Measurements from ENCODE around the gene STYXL1.
"Not testable (repeated sequence)": the region's sequence is repeated elsewhere in the genome, so short reads cannot be mapped to it uniquely, and the experiment has no call there.

The STYXL1 gene

DNA sequence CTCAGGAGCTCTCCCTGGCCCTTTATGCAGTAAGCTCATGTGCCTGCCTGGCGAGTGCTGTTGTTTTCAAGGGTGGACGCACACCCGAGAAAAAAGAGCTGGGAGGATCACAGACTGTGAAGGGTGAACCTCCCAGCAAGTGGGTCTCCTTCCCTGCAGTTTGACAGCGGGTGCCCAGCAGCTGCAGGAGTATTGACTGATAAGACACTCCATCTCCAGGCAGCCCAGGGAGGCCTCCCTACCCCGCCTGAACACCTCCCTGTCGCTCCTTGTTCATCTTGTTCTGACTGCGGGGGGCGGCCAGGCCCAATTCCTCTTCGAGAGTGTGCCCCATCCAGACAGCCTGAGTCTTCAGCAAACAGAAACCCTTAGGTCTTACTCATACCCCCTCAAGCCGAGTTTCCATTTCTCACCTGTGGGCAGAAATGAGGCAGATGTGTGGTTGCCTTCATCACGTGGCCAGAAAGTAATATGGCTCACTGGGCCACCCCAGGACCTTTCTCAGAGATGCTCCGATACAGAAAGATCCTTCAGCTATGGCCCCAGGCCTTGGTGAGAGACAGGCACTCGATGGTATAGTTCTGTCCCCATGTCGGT is 17.3 kb upstream of the STYXL1 start:
- no peak for DNase-seq

DNA sequence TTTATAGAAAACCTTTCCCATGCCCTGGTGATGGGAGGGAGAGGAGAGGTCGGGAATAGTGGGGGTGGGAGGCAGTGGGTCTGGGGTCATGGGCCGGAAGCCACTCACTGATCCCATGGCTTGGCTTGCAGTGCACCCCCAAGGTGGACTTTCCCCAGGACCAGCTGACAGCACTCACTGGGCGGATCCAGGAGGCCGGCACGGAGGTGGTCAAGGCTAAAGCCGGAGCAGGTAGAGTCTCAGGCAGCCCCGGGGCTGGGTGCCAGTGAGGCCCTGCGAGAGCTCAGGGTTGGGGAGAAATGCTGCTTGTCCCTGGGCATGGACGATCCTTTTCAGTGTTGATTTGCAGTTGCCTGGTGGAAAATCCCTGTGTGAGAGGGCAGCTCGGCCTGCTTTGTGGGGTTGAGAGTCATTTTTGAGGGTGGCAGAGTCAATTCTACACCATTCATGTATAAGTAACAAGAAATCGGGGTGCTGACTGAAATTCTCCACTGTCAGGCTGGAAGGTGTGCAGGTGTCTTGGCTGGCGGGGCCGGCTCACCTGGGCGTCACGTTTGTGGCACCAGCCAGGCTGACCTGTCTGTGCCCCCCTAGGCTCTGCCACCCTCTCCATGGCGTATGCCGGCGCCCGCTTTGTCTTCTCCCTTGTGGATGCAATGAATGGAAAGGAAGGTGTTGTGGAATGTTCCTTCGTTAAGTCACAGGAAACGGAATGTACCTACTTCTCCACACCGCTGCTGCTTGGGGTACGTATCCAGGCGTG is 16.6 kb upstream of the STYXL1 start:
- no peak for DNase-seq

DNA sequence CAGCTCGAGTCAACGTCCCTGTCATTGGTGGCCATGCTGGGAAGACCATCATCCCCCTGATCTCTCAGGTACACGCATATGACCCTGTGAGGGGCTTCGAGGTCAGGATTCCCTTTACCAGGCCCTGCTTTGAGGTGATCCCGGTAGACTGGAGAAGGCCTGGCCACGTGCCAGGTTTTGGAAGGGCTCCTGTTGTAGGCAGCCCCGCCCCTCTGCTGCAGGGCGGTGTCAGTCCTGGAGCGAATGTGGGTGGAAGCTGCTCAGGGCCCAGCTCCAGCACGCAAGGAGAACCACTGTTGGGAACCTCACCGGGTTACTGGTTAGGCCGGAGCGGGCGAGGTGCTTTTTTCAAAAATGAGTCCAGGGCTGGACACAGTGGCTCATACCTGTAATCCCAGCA is 15.7 kb upstream of the STYXL1 start:
- DNase-seq, result no peak

DNA sequence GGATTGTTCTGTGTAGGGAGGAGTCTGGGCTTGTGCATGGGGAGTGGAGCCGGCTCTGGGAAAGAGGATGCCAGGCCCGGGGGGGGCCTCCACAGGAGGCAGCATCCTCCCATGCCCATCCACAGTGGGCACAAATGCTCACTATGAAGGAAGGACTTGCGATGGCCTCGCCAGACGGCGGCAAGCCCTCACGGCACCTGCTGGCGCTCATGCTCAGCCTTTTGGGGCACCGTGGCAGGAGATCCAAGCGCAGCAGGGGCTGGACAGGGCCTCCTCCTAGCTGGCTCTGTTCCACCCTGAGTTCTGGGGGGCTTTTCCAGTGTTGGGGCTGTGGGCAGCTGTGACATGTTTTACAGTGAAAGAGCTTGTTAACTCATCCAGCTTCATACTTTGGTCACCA is 15.3 kb upstream of the STYXL1 start:
- no peak for DNase-seq

DNA sequence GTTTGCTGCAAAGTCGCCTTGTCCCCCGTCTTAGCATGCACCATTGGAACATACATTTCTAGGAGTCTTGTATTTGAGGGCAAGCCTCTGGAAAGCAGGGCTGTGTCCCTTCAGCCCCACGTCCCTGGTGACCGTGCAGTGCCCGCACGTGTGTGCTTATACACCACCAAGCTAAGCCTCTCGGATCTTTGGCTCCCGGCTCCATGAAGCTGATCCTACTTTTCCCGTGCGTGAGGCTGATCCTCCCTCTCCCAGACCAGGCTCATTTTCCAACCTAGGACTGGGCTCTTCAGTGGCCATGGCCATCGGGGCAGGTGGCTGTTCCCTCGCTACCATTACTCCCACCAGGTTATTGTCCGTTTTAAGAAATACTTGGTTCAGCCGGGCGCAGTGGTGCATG is 14.5 kb upstream of the STYXL1 start:
- DNase-seq, result no peak

DNA sequence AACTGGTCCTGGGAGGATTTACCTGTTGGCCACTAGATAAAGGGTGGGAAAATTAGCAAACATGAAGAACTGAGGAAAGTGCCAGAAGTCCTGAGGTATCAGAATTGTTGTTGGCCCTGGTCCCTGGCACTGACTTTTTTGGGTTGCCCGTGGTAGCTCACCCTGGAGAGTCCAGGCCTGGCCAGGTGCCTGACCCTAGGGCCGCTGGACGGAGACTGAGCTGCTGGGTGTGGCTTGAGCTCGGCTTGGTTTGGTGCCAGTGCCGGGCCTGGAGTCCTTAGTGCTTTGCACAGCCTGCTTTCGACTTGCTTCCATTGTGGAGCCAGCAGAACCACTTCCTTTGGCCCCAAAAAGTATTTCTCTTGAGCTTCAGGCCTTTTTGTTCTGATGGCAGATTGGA is 13.0 kb upstream of the STYXL1 start:
- no peak for DNase-seq

DNA sequence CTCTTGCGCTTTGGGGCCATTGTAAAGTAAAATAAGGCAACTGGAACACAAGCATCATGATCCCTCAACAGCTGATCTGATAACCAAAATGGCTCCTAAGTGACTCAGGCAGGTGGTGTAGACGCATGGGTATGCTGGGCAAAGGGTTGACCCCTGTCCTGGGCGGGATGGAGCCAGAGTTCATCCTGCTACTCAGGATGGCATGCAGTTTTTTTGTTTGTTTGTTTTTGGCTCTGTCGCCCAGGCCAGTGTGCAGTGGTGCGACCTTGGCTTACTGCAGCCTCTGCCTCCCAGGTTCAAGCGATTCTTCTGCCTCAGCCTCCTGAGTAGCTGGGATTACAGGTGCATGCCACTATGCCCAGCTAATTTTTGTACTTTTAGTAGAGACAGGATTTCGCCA is 10.9 kb upstream of the STYXL1 start:
- DNase-seq, result not testable (repeated sequence)

DNA sequence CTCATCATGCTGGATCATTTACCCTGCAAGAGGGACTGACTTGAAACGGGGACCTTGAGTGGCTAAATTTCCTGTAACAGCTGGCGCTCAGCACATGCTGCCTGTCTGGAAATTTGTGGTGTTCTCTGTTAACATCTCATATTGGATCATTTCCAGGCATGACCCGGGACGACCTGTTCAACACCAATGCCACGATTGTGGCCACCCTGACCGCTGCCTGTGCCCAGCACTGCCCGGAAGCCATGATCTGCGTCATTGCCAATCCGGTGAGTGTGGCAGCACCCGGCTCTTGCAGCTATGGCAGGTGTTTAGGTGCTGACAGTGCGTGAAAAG is 10.0 kb upstream of the STYXL1 start:
- DNase-seq, result no peak

DNA sequence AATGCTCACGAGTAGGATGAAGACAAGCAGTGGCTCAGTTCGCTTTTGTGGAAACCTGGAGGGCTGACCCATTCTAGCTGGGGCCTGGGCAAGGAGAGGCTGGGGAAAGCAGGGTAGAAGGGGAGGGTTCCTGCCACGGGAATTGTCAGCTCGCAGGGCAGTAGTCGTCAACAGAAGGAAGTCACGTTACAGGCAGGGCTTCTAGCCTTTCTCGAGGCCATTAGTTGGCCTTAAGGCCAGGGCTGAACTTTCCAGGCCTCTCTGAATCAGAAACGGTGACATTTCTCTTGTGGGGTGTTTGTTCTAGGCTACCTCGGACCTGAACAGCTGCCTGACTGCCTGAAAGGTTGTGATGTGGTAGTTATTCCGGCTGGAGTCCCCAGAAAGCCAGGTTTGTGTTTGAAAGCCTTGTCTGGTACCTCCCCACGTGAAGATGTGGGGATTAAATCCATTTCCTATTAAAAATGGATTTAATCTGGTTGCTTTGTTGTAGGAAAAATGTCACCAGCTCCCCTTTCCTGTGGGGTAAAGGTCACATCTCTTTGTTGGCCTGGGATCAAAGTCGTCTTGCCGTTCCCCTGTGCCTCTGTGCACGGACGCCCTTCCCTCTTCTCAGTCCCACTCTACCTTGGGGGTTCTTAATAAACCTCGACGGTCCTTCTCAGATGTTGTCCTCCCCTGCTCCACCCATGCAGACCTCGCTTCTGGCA is 9.5 kb upstream of the STYXL1 start:
- DNase-seq, result no peak

DNA sequence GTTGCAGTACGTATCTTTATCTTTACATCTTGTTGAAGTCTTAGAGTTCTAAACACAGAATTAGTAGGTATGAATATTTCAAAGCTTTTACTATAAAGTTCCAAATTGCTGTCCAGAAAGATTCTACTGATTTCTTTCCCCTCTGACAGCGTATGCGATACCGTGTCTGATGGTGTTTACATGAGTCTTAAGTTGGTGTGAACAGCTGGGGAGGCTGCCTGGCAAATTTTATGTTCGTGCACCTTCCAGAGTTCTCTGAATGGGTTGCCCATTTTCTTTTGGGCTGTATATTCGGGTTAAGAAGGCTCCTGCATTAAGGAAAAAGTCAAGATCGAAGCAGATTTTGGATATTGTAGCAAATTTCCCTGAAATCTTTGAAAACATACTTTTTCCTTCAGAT is 8.4 kb upstream of the STYXL1 start:
- no peak for DNase-seq

DNA sequence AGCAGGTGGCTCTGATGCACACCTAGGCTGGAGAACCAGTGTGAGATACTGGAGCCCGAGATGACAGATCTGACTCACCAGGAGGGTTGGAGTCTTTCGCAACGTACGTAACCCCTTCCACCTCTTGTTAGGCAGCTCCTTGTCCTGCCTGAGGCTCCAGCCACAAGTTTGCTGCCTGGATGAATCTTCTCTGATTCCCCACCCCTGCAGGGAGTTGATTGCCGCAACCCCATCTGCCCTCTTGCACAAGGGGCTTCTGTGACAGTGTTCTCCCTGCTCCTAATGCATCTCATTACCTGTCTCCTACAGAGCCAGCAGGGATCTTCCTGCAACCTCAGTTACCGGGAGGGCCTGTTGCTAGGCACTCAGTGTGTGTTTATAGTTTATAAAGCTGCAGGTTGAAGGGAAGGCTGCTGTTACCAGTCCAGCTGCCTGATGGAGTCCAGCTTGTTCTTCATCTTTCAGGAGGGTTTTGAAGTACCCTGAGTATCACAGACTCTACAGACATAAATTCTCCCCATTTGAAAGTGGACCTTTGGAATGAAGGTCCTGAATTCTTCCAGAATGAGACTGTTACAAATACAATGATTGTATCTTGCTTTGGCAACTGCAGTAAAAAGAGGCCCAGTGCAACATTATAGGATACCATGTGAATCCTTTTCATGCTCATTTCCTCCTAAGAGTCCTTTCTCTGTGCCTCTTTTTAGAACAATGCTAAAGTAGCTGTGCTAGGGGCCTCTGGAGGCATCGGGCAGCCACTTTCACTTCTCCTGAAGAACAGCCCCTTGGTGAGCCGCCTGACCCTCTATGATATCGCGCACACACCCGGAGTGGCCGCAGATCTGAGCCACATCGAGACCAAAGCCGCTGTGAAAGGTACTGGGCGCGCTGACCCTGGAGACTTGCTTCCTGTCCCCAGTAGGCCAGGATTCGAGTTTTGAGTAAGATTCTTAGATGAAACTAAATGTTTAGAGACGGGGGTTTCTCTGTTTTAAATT is 6.6 kb upstream of the STYXL1 start:
- no peak for DNase-seq

DNA sequence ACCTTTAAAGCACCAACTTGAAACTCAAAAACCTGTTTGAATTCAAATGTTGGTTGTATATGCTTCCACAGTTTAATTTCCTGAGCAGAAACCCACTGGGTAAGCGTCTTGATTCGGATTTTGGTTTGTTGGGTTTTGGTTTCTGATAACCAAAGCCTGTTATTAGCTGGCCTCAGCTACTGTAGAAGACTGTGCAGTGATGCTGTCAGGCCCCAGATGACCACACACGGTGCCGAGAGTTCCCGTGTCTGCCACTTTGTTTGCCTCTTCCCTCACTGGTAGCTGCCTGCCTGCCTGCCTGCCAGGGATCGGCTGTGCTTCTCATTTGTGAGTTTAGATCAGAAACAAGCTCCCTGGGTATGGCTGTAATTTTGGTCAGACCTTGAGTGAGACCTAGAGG is 5.7 kb upstream of the STYXL1 start:
- no peak for DNase-seq

DNA sequence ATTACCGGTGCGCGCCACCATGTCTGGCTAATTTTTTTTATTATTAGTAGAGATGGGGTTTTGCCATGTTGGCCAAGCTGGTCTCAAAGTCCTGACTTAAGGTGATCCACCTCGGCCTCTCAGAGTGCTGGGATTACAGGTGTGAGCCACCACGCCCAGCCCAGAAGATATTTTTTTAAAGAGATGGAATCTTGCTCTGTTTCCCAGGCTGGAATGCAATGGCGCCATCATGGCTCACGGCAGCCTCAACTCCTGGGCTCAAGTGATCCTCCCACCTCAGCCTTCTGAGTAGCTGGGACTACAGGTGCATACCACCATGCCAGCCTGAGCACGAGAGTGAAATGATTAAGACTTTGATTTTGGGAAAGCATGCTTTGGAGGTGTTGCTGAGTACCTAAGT is 4.9 kb upstream of the STYXL1 start:
- not testable (repeated sequence) for DNase-seq

DNA sequence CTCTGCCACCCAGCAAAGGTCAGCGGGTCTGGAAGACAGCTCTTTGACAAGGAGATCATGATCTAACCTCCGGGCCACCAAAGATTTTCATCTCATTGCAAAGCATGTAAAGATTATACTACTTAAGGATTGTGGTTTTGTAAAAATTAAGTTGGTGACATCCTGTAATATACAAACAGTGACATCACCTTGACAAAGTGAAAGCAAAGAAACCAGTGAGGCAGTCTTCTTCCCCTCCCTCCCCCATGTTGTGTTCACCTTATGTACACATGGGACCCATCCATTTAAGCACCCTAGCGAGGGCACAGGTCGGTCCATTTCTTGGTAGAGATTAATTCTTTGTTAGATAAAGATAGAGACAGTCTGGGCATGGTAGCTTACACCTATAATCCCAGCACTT is 4.0 kb upstream of the STYXL1 start:
- DNase-seq, result no peak

DNA sequence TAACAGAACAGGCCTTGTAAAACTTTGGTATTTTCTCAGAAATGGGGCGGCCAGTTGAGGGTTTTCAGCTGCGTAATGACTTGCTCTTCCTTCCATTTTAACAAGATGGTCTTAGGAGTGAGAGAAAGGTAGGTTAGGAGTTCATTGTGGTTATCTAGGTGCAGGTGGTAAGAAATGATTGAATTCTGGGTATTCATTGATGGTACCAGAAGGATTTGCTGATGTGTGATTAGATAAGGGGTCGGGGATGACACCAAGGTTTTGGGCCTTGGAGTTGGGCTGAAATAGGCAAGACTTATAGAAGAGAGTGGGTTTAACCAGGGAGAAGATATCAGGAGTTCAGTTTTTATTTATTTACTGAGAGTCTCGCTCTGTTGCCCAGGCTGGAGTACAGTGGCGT is 2.7 kb upstream of the STYXL1 start:
- no peak for DNase-seq

DNA sequence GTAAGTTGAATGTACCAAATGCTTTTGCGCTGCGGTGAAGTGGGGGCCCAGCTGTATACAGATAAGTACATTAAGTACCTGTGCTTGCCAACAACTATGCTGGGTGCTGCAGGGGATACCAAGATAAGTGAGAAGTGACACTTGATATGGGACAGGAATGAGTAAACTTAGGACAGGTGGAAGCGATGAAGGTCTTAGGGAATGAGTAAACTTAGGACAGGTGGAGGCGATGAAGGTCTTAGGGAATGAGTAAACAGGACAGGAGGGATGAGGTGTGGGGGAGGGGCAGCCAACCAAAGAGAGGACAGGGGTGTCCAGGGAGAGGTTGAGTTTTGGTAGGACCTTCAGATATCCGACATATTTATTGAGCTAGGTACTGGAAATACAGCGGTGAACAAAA is 1.5 kb upstream of the STYXL1 start:
- DNase-seq, result no peak

DNA sequence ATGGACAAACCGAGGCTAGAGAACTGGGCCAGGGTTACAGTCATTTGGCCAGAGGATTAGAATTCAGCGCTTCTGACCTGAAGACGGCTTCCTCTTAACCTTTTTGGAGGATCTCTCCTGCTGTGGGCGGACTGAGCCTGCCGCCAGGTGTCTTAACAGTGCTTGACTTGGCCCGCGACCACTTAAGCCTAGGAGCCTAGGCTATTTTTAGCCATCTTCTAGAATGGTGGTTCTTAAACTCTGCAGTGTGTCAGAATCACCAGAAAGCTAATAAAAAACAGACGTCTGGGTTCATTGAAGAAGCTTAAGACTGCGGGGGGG is 828 bp upstream of the STYXL1 start:
- DNase-seq, result peak; percentile 27

DNA sequence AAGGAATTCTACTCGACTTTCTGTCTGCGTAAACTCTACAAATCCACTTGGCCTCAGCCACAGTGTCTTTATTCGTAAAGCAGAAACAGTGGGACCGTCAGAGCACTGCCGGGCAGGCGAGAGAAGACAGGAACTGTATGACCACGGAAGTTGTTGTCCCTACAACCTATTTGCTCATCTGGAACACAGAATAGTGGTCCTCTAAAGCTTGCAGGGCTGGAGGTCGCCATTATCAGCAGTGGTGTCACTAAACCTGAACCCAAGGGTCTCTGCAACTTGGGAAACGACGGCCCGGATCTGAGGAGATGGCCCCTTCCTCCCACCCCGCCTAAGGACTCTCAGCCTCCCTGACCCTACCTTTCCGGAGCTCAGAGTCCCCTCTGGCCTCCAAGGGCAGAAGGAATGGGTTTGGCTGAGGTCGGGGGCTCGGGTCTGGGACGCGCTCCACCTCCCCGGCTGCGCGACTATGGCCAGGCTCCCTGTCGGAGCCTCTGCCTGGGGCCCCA is 442 bp downstream of the STYXL1 start:
- DNase-seq, result no peak

DNA sequence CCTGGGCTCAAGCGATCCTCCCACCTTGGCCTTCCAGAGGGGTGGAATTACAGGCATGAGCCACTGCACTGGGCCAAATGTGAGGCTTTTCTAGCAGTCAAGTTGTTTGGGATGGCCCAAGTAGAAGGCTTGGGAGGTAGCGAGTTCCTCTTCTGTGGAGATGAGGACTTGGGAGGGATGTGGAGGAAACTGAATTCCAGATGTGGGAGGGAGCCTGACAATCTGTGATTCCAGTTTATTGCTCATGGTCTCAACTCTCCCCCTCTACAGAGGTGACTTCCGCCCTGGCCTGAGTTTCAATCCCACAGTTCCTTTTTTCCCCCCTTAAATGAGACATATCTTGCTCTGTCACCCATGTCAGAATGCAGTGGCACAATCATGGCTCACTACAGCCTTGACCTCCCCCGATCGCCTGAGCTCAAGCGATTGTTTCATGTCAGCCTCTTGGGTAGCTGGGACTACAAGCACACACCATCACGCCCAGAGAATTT is 3.4 kb downstream of the STYXL1 start:
- DNase-seq, result no peak

DNA sequence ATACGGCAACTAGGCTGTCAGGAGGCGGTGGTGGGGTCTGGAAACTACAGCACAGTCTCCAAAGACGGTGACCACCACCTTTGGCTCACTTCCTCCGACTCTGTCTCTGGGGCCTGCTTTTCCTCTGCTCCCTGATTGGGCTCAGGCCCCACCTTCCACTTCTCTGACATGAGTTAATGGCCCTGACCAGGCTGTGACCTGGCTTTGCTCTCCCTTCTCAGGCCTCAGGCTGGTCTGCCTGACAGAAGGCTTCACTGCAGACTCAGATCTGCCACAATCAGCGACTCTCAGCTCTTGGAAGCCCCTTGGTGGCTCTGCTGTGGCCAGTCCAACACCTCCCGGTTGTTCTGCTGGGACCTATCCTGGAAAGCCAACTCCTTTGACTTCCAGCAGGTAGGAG is 7.7 kb downstream of the STYXL1 start:
- DNase-seq, result no peak

DNA sequence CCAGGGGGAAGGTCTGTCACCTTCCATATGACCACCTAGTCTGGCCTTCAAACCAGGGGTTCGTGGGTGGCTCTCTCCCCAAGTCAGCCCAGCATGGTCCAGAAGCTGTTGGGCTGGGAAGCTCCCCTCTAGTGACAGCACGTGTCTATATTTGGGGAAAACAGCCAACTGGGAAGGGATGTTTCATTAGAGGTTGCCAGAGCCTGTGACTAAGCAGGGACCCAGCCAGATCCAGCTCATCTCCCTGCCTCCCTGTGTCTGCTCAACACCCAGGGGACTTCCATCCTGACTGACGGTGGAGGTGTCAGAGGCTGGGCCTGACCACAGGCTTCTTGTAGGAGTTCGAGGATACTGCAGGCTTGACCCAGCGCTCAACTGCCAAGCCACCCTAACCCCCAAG is 10.5 kb downstream of the STYXL1 start:
- no peak for DNase-seq

DNA sequence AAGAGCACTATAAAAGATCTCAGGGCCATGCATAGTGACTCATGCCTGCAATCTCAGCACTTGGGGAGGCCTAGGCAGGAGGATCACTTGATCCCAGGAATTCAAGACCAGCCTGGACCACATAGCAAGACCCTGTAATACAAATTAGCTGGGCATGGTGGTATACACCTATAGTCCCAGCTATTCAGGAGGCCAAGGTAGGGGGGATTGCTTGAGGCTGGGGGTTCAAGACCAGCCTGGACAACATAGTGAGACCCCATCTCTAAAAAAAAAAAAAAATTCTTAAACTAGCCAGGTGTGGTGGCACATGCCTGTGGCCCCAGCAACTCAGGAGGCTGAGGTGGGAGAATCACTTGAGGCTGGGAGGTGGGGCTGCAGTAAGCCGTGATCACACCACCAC is 15.8 kb downstream of the STYXL1 start:
- DNase-seq, result no peak

DNA sequence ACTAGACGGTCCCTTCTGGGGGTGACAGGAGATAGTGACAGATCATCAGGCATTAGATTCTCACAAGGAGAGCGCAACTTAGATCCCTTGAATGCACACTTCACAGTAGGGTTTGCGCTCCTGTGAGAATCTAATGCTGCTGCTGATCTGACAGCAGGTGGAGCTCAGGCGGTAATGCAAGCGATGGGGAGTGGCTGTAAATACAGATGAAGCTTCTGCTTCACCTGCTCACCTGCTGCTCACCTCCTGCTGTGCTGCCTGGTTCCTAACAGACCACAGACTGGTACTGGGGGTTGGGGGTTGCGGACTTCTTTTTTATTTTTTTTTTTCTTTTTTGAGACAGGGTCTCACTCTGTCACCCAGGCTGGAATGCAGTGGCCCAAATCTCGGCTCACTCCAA is 18.1 kb downstream of the STYXL1 start:
- not testable (repeated sequence) for DNase-seq

All from stimulated activated CD4-positive, alpha-beta T cell treated with anti-CD3 and anti-CD28 coated beads, Interleukin-1b, Interleukin-23, amount 100 ng/mL, for 48 hours (primary cell).